Left cardiac atrium (tissue), 4 donors: Measurements from ENCODE around the gene SCUBE1. TPM values are rescaled to one million over a fixed set of nuclear protein-coding genes. Genes with fewer than 3 reads are reported as not detected.

ENCODE experiments used
- ATAC-seq, 2 donors: fragments of 200-7000 bp; cut with Tn5 transposase; one replicate each; pipeline ENCODE4 v1.9.1; 2020; ENCODE audit warnings: mild to moderate bottlenecking in 2 of 2, moderate library complexity in 2 of 2
- DNase-seq: peaks from one replicate; pipeline ENCODE4 v3.0.0-alpha.2; 2020
- intact Hi-C, 2 donors: fragments of 100-400 bp; cut with DNase I; formaldehyde crosslinking; loops; one replicate each; pipeline versions ENCODE4 v1.14.1 to v1.15.1; 2022 to 2023
- total RNA-seq, 2 donors: library from RNA; stranded (reverse); fragmentation: NEBNext Ultra II Directional; extraction: Animal tissue kit (Norgen Biotek cat#: 25700); gene quantifications; one replicate each; pipeline ENCODE4 v1.2.1, GENCODE V29; 2021
- donor health status: DM: no; HTN: yes; CAD: no.
- donor health status: DM: no; HTN: yes; CAD: no; lungs with severe emphysema.
- donor health status: DM: yes; HTN: yes; CAD: no.
- donor health status: Dilated cardiomyopathy.

The SCUBE1 gene
- total RNA-seq, 2 donors from 2014 or later = 0.97 to 3.3 TPM

DNA sequence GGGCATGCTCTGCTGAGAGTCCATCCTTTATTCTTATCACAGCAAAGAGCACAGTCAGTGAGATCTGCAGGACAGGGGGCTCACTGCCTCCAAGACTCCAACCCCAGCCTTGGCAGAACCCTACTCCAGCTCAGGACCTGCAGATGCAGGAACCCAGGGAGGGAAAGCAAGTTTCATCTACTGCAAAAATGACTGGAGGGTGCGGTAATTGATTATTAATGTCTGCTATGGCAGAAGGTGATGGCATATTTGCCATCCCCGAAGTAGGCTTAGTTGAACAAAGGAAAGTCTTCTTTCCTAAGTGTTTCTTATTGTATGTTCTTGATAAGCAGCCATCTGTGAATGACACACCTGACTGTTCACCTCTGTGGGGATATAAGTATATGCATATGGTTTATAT lies 9.2 kb downstream of the SCUBE1 start:
- intact Hi-C loops = no loop called here
- DNase-seq (no peak), ATAC-seq (no peak)

DNA sequence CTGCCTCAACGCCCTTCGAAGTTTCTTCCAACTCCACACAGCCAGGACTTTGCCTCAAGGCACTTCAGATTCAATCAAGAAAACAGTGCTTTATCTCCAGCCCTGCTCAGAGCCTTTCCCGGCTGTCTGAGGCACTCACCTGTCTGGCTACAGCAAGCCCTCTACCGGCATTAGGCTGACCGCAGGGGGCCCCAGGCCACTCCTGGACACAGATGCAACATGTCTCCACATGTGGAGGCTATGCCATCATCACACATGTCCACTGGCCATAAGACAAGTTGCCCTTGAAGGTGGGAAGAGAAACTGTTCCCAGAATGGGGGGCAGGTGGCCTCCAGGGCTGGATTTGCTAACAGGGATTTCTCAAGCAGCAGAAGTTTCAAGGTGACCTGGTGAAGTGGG lies 10.0 kb downstream of the SCUBE1 start:
- DNase-seq (no peak), ATAC-seq (no peak)
- intact Hi-C loops = no loop called here

DNA sequence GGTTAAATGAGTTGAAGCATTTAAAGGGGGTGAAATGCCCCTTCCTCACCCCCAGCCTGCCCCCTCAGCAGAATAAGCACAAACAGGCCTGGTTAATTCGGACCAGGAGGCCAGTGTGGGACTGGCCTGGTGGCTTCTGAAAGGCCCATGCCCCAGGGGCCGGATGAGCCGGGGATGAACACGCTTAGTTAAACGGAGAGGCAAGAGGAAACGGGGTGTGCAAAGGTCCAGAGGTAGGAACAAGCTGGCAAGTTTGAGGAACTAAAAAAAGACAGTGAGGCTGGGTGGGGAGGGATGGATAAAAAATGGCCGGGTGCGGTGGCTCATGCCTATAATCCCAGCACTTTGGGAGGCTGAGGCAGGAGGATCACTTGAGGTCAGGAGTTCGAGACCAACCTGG lies 11.5 kb downstream of the SCUBE1 start:
- DNase-seq = no peak
- intact Hi-C loops = no loop called here
- ATAC-seq = no peak

DNA sequence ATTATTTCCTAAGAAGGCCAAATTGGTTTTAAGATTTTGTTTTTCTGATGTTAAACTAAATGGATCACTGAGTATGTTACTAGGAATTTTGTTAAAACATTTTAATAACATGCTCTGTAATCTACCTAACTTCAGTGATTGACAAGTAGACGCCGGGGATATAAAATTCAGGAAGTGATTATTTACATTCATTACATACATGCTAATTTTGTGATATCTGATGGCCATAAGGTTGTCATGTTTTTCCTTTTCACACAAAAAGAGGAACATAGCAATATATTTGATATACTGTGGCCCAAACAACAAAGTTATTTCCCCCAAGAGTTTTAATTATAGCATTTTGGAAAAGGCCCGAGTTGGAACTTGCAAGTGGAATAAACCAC lies 12.1 kb downstream of the SCUBE1 start:
- intact Hi-C loops = no loop called here
- ATAC-seq (no peak), DNase-seq (no peak)

- intact Hi-C loops = no loop called here
- ATAC-seq (no peak), DNase-seq (no peak)
Measured at GRCh38 chr22:43330178-43331068, 12.7 kb downstream of the SCUBE1 start.

- ATAC-seq (no peak), DNase-seq (no peak)
- intact Hi-C loops = no loop called here
Measured at GRCh38 chr22:43329061-43329460, 14.1 kb downstream of the SCUBE1 start.

GRCh38 chr22:43327157-43327438 lies 16.1 kb downstream of the SCUBE1 start:
- intact Hi-C loops = no loop called here

GRCh38 chr22:43326331-43327156 lies 16.6 kb downstream of the SCUBE1 start:
- intact Hi-C loops = no loop called here
- no peak for ATAC-seq
- DNase-seq = no peak

More at GRCh38 chr22:43327157-43327438, 16.1 kb downstream of the SCUBE1 start:
- DNase-seq = no peak
- ATAC-seq = no peak

DNA sequence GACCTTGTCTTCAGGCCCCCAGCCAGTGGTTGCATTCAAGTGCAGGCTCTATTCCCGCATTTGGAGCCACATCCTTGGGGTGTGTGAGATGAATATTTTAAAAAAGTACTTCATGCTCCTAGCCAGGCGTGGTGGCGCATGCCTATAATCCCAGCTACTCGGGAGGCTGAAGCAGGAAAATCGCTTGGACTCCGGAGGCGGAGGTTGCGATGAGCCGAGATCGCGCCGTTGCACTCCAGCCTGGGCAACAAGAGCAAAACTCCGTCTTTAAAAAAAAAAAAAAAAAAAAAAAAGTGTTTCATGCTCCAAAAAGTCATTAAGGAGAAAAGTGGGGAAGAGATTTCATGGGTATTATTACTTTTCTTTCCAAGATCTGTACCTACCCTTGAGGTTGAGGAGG lies 18.0 kb downstream of the SCUBE1 start:
- intact Hi-C loops = no loop called here
- ATAC-seq (no peak), DNase-seq (no peak)

GRCh38 chr22:43320943-43321900 lies 21.9 kb downstream of the SCUBE1 start:
- intact Hi-C loops = no loop called here
- ATAC-seq (no peak), DNase-seq (no peak)

DNA sequence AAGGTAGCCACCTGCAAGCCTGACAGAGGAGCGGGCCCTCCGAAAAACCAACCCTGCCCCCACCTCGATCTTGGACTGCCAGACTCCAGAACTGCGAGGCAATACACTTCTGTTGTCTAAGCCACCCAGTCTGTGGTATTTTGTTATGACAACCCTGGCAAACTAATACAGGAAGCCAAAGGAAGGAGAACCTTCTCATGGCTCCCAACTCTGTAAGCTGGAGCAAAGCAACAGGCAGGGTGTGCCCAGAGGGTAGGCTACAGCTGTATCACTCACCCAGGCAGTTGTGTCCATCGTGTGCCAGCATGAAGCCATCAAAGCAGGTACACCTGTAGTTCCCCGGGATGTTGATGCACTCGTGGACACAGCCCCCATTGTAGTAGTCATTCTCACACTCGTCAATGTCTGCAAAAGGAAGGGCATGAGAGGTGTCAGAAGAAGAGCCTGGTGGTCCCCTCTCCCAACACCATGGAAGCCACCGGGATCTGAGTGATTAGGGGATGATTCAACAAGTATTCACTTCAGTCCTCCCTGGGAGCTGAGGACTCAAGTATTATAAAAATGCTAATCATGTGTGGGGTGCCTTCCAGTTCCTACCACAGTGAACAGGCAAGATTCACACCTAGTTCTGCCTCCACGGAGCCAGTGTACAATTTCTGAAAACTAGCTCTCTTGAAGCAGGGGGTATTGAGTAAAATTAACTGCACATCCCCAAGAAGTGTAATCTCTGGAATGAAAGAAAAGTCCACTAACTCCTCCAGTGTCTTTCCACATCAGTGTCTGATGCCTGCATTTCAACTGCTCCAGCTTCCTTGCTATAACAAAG lies 23.3 kb downstream of the SCUBE1 start:
- intact Hi-C loops = no loop called here
- ATAC-seq (no peak), DNase-seq (no peak)

GRCh38 chr22:43317239-43317638 lies 25.9 kb downstream of the SCUBE1 start:
- intact Hi-C loops = no loop called here
- DNase-seq = no peak

DNA sequence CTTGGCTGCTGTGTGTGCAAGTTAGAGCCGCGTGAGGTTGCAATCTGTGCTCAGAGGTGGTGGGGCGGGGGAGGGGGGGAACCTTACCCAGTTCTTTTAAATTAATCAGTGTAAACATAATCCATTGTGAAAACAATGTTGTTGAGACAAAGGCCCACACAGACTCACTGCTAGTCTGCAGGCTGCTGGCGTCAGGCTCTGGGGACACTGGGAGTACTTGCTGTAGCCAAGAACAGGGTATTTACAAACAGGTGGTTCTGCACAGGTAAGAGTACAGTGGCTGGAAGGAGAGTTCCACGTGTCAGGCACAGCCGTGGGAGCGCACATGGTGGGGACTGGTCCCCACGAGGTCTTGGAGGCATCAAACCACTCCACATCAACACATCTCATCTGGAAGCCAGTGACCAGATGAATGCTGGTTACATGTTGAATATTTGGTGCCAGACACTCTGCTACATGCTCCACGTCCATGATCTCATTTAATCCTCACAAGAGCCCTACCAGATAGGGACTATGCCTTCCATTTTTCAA lies 27.4 kb downstream of the SCUBE1 start:
- ATAC-seq = no peak
- no peak for DNase-seq
- intact Hi-C loops = no loop called here

More at GRCh38 chr22:43317239-43317638, 25.9 kb downstream of the SCUBE1 start:
- ATAC-seq = peak in 1 of 2 donors; percentile 45

DNA sequence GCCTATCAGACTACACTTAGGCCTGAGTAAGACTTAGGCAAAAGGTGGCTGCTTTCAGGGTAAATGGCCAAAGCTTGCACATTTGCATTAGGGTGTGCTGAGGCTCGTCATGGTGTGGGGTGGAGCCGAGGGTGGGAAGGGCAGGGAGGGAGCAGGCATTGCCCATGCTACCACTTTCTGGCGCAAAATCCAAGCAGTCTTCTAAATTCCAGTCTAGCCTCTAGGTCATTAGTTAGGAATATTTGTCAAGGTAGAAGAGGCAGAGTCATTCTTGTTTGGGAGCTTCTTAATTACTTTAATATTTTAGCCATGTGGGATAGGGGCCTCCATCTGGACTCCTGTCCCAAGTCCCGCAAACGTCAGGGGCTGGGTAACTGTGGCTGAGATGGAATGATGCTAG lies 28.6 kb downstream of the SCUBE1 start:
- ATAC-seq (no peak), DNase-seq (no peak)
- intact Hi-C loops = no loop called here

DNA sequence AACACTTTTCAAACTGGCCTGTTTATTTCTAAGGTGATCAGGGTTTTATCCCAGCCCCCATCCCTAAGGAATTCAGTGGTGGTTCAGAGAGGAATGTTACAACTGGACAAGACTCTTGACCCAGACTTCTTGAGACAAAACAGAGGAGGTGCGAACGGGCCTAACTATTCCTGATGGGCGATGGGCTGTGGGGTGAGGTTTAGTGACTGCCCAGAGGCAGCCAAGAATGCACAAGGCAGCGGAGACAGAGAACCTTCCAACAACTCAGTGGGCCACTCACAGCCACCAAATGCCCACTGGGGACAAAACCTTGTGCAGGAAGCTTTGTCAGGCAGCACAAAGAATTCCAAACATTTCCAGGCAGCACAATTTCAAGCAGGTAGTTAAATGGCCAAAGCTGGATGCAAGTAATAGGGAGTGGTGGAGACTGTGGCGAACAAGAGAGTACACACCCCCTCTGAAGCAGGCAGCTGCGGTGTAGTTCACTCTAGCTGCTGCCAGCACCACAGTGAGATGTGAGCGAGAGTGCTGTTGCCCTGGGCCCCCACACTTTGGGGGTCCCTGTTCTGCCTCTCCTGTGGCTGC lies 29.2 kb downstream of the SCUBE1 start:
- DNase-seq (no peak), ATAC-seq (peak in 1 of 2 donors; percentile 32)
- intact Hi-C loops = no loop called here

GRCh38 chr22:43313244-43313889 lies 29.8 kb downstream of the SCUBE1 start:
- ATAC-seq = peak in 1 of 2 donors; percentile 67
- intact Hi-C loops = no loop called here
- peak; percentile 46 for DNase-seq

GRCh38 chr22:43312608-43313007 lies 30.6 kb downstream of the SCUBE1 start:
- intact Hi-C loops = no loop called here
- ATAC-seq (peak; percentile 60 to 74), DNase-seq (no peak)
